Upper lobe of left lung (tissue), 6 donors: Measurements from ENCODE around the gene POLDIP3. TPM values are rescaled to one million over a fixed set of nuclear protein-coding genes. Genes with fewer than 3 reads are reported as not detected.

Experiments
- ATAC-seq, 2 donors: fragments of 200-7000 bp; cut with Tn5 transposase; one replicate each; pipeline ENCODE4 v1.9.1; 2022; ENCODE audit warnings: mild to moderate bottlenecking in 2 of 2, moderate library complexity in 2 of 2; ENCODE audit not compliant: low FRiP score in 2 of 2
- DNase-seq, 2 donors: peaks; one replicate each; pipeline ENCODE4 v3.0.0-alpha.2; 2019 to 2020
- H3K27ac ChIP-seq, 4 donors: fragments of 200-600 bp; sonication (generic); one replicate each; pipeline ENCODE4 v1.5.1; 2016 to 2019
- H3K27me3 ChIP-seq, 4 donors: fragments of 200-600 bp; sonication (generic); one replicate each; pipeline ENCODE4 v1.5.1; 2017 to 2019
- H3K36me3 ChIP-seq, 4 donors: fragments of 200-600 bp; sonication (generic); one replicate each; pipeline ENCODE4 v1.5.1; 2016 to 2019
- H3K4me1 ChIP-seq, 4 donors: fragments of 200-600 bp; sonication (generic); one replicate each; pipeline ENCODE4 v1.5.1; 2018 to 2019
- H3K4me3 ChIP-seq, 4 donors: fragments of 200-600 bp; sonication (generic); one replicate each; pipeline ENCODE4 v1.5.1; 2017 to 2019; ENCODE audit warnings: mild to moderate bottlenecking in 2 of 4, moderate library complexity in 1 of 4
- H3K9me3 ChIP-seq, 4 donors: fragments of 200-600 bp; sonication (generic); one replicate each; pipeline ENCODE4 v1.5.1; 2018 to 2019
- CTCF ChIP-seq, 6 experiments: fragments of 450-650 bp in 4 of 6; fragments of 200-600 bp in 2 of 6; sonication (generic) in 2 of 6; IDR thresholded peaks; one replicate each; pipeline ENCODE4 v1.5.1; 2016 to 2019; ENCODE audit warnings: antibody characterized with exemption in 6 of 6
- EP300 ChIP-seq, 4 donors: sonication (generic); formaldehyde crosslinking; IDR thresholded peaks; one replicate each; pipeline ENCODE4 v1.5.1; 2017; ENCODE audit warnings: antibody characterized with exemption in 4 of 4, control low read depth in 2 of 4
- POLR2A ChIP-seq, 4 donors: fragments of 450-650 bp; IDR thresholded peaks; one replicate each; pipeline ENCODE4 v1.5.1; 2016 to 2017; ENCODE audit warnings: antibody characterized with exemption in 4 of 4, mild to moderate bottlenecking in 2 of 4
- POLR2AphosphoS5 ChIP-seq, 2 donors: sonication (generic); formaldehyde crosslinking; IDR thresholded peaks; one replicate each; pipeline ENCODE4 v1.5.1; 2017; ENCODE audit warnings: antibody characterized with exemption in 2 of 2
- WGBS, 2 donors: methylation state at CpG; one replicate each; pipeline ENCODE4 v1.1.5; 2017 to 2018; 5-methylcytosine and 5-hydroxymethylcytosine counted together
- total RNA-seq, 6 donors: library from RNA; depleted of rRNA in 4 of 6; stranded (reverse); fragments of >200 nt in 4 of 6; gene quantifications; one replicate each; pipeline versions ENCODE4 v1.1.0 to v1.2.1, GENCODE V29; 2016 to 2021
- donor health status: DM: no; HTN: no; CAD: no; lungs with moderate emphysema.
- donor health status: DM: no; HTN: yes; CAD: no; lungs with severe emphysema.

The POLDIP3 gene
- total RNA-seq, 6 donors from 2014 or later, result 38.0 to 74.5 (median 55.6) TPM

GRCh38 chr22:42641801-42642413 lies 27.2 kb upstream of the POLDIP3 start:
- TF ChIP-seq CTCF (IDR thresholded peaks at IDR 0.05) (no peak), POLR2A (IDR thresholded peaks at IDR 0.05) (no peak), POLR2AphosphoS5 (IDR thresholded peaks at IDR 0.05) (no peak), EP300 (IDR thresholded peaks at IDR 0.05) (no peak)
- Histone ChIP-seq H3K4me3 (no peak overlapping the region), H3K27ac (peak overlapping the region; percentile 20 to 95 (median 50)), H3K4me1 (peaks cover 47 to 62% (median 56%) of the 10 kb centered on the region in 4 donors), H3K9me3 (no peaks in the 10 kb centered on the region), H3K27me3 (no peaks in the 10 kb centered on the region), H3K36me3 (peaks cover 0 to 5% (median 0%) of the 10 kb centered on the region in 4 donors)
- ATAC-seq (no peak), DNase-seq (no peak)
- WGBS, 2 donors, result 77 to 79% methylated on average over 9 of the region's 9 CpGs

GRCh38 chr22:42639541-42640241 lies 25.0 kb upstream of the POLDIP3 start:
- no peak overlapping the region for H3K4me3 ChIP-seq
- no peak for ATAC-seq
- WGBS, 2 donors, result 85 to 92% methylated on average over 9 of the region's 9 CpGs
- peaks cover 30 to 51% (median 41%) of the 10 kb centered on the region in 4 donors for H3K4me1 ChIP-seq
- peaks cover 7 to 28% (median 12%) of the 10 kb centered on the region in 4 donors for H3K36me3 ChIP-seq
- H3K9me3 ChIP-seq, result no peaks in the 10 kb centered on the region
- H3K27me3 ChIP-seq, result no peaks in the 10 kb centered on the region
- TF ChIP-seq POLR2A (IDR thresholded peaks at IDR 0.05) (no peak), CTCF (IDR thresholded peaks at IDR 0.05) (no peak), EP300 (IDR thresholded peaks at IDR 0.05) (no peak), POLR2AphosphoS5 (IDR thresholded peaks at IDR 0.05) (no peak)
- DNase-seq, result no peak
- H3K27ac ChIP-seq, result peak overlapping the region in 1 of 4 donors; percentile 11

- ATAC-seq (no peak), DNase-seq (no peak)
- Histone ChIP-seq H3K36me3 (peaks cover 7 to 49% (median 27%) of the 10 kb centered on the region in 4 donors), H3K9me3 (no peaks in the 10 kb centered on the region), H3K4me3 (no peak overlapping the region), H3K27me3 (no peaks in the 10 kb centered on the region), H3K27ac (peak overlapping the region in 2 of 4 donors; percentile 44 to 48), H3K4me1 (peaks cover 8 to 33% (median 20%) of the 10 kb centered on the region in 4 donors)
- TF ChIP-seq POLR2A (IDR thresholded peaks at IDR 0.05) (no peak), EP300 (IDR thresholded peaks at IDR 0.05) (no peak), POLR2AphosphoS5 (IDR thresholded peaks at IDR 0.05) (no peak), CTCF (IDR thresholded peaks at IDR 0.05) (no peak)
- WGBS, 2 donors, result 96 to 100% methylated on average over 4 to 8 of the region's 12 CpGs
Measured at GRCh38 chr22:42637555-42637954, 22.9 kb upstream of the POLDIP3 start.

- WGBS, 2 donors, result 96 to 98% methylated on average over 4 to 17 of the region's 17 CpGs
- DNase-seq, result peak in 1 of 2 donors; percentile 75
- H3K4me3 ChIP-seq, result no peak overlapping the region
- H3K36me3 ChIP-seq, result peaks cover 12 to 59% (median 37%) of the 10 kb centered on the region in 4 donors
- peaks cover 3 to 23% (median 11%) of the 10 kb centered on the region in 4 donors for H3K4me1 ChIP-seq
- peak overlapping the region in 1 of 4 donors; percentile 72 for H3K27ac ChIP-seq
- no peak for TF ChIP-seq POLR2A (IDR thresholded peaks at IDR 0.05)
- ATAC-seq, result no peak
- H3K27me3 ChIP-seq, result no peaks in the 10 kb centered on the region
- no peaks in the 10 kb centered on the region for H3K9me3 ChIP-seq
Measured at GRCh38 chr22:42636506-42636905, 21.8 kb upstream of the POLDIP3 start.

- no peaks in the 10 kb centered on the region for H3K9me3 ChIP-seq
- ATAC-seq (peak; percentile 57 to 85), DNase-seq (peak in 1 of 2 donors; percentile 61)
- WGBS, 2 donors, result 59 to 72% methylated on average over 3 of the region's 3 CpGs
- H3K36me3 ChIP-seq, result peaks cover 16 to 69% (median 47%) of the 10 kb centered on the region in 4 donors
- no peak overlapping the region for H3K4me3 ChIP-seq
- H3K4me1 ChIP-seq, result peaks cover 3 to 19% (median 10%) of the 10 kb centered on the region in 4 donors
- TF ChIP-seq POLR2AphosphoS5 (IDR thresholded peaks at IDR 0.05), result peak in 1 of 2 donors; percentile 47
- peak in 1 of 4 donors; percentile 34 for TF ChIP-seq EP300 (IDR thresholded peaks at IDR 0.05)
- no peak for TF ChIP-seq POLR2A (IDR thresholded peaks at IDR 0.05)
- peak overlapping the region; percentile 53 to 72 (median 57) for H3K27ac ChIP-seq
- H3K27me3 ChIP-seq, result no peaks in the 10 kb centered on the region
Measured at GRCh38 chr22:42635531-42635930, 20.8 kb upstream of the POLDIP3 start.
